NB4 (cell line): ENCODE measurements around the gene WASHC4.

Source experiments
- MYC ChIP-seq: IDR thresholded peaks from 2 replicates; pipeline ENCODE4 v1.6.1; 2011; ENCODE audit warnings: low read depth, low read length
- POLR2A ChIP-seq: IDR thresholded peaks from 2 replicates; pipeline ENCODE4 v1.6.1; 2011; ENCODE audit warnings: mild to moderate bottlenecking; ENCODE audit not compliant: insufficient read length; ENCODE audit errors: extremely low read depth
- TF ChIP-seq, protein P1 (sequence below): IDR thresholded peaks from one replicate; pipeline ENCODE4 v1.5.1; 2012; ENCODE audit warnings: low read depth, low read length
- TF ChIP-seq, protein P2 (sequence below): IDR thresholded peaks from 2 replicates; pipeline ENCODE4 v1.6.1; 2011; ENCODE audit warnings: low read depth, low read length

DNA sequence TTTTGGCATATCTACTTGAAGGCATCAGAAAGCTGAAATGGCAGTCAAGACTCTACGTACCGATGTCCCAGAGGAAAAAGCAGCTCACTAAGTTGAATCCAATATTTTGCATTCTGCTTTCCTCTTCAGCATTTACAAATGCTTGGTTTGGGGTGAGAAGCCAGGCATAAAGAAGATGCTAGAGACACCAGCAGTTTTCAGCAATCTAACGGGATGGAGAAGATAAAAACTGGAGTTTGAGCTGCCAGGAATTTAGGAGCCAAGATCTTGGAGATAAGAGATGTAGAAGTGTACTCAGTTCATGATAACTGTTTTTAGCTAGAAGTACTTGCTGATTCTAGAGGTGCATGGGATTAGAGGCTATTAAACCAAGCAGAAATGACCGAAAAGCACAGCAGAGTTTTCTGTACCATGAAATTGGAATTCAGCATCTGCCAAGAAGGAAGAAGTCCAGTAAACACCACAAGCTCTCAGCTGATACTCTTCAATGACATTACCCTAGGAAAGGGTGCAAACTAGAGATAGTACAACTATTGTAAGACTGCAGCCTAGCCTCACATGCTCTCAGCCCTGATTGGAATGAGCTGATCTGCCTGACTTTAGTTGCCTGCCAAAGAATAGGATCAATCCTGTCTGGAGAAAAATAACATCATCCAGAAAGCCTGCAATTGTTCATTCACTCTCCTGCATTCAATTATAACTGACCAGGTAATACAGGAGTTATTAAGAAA lies 15.9 kb upstream of the WASHC4 start:
- TF ChIP-seq, protein P1, sequence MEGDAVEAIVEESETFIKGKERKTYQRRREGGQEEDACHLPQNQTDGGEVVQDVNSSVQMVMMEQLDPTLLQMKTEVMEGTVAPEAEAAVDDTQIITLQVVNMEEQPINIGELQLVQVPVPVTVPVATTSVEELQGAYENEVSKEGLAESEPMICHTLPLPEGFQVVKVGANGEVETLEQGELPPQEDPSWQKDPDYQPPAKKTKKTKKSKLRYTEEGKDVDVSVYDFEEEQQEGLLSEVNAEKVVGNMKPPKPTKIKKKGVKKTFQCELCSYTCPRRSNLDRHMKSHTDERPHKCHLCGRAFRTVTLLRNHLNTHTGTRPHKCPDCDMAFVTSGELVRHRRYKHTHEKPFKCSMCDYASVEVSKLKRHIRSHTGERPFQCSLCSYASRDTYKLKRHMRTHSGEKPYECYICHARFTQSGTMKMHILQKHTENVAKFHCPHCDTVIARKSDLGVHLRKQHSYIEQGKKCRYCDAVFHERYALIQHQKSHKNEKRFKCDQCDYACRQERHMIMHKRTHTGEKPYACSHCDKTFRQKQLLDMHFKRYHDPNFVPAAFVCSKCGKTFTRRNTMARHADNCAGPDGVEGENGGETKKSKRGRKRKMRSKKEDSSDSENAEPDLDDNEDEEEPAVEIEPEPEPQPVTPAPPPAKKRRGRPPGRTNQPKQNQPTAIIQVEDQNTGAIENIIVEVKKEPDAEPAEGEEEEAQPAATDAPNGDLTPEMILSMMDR: no peak
- TF ChIP-seq MYC: no peak
- no peak for TF ChIP-seq POLR2A
- TF ChIP-seq, protein P2, sequence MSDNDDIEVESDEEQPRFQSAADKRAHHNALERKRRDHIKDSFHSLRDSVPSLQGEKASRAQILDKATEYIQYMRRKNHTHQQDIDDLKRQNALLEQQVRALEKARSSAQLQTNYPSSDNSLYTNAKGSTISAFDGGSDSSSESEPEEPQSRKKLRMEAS: no peak
